ENCODE data around the gene TRMT5. TPM values are rescaled to one million over a fixed set of nuclear protein-coding genes. Genes with fewer than 3 reads are reported as not detected.

TRMT5 gene
- polyA plus RNA-seq, 1 experiment: 12.9 TPM

- Histone ChIP-seq H3K4me3 (ENCODE audit: low read depth, low read length) (no peak overlapping the region), H3K9me3 (ENCODE audit: control insufficient read depth, insufficient read depth, low read length) (no peaks in the 10 kb centered on the region), H3K27ac (ENCODE audit: low read depth, low read length) (no peak overlapping the region), H3K27me3 (ENCODE audit: control insufficient read depth, insufficient read depth, low read length) (no peaks in the 10 kb centered on the region)
- no peak for TF ChIP-seq CTCF (IDR thresholded peaks at IDR 0.05; ENCODE audit: low read depth, low read length)
- DNase-seq (ENCODE audit: low read depth, low spot score): no peak
- ChIA-PET POLR2A (no interaction called here), CTCF (no interaction called here)
Observed at GRCh38 chr14:60973070-60973469, 7.8 kb downstream of the TRMT5 start.

GRCh38 chr14:60972295-60972694 is 8.6 kb downstream of the TRMT5 start:
- ChIA-PET POLR2A (no interaction called here), CTCF (no interaction called here)
- DNase-seq (ENCODE audit: low read depth, low spot score): no peak
- no peaks in the 10 kb centered on the region for H3K27me3 ChIP-seq (ENCODE audit: control insufficient read depth, insufficient read depth, low read length)
- no peak for TF ChIP-seq CTCF (IDR thresholded peaks at IDR 0.05; ENCODE audit: low read depth, low read length)
- no peak overlapping the region for H3K27ac ChIP-seq (ENCODE audit: low read depth, low read length)
- no peak overlapping the region for H3K4me3 ChIP-seq (ENCODE audit: low read depth, low read length)
- H3K9me3 ChIP-seq (ENCODE audit: control insufficient read depth, insufficient read depth, low read length): no peaks in the 10 kb centered on the region

GRCh38 chr14:60971271-60971670 is 9.6 kb downstream of the TRMT5 start:
- DNase-seq (ENCODE audit: low read depth, low spot score): no peak
- CTCF ChIA-PET: no interaction called here
- H3K4me3 ChIP-seq (ENCODE audit: low read depth, low read length): no peak overlapping the region
- H3K27me3 ChIP-seq (ENCODE audit: control insufficient read depth, insufficient read depth, low read length): no peaks in the 10 kb centered on the region
- TF ChIP-seq CTCF (IDR thresholded peaks at IDR 0.05; ENCODE audit: low read depth, low read length): no peak
- POLR2A ChIA-PET: no interaction called here
- no peaks in the 10 kb centered on the region for H3K9me3 ChIP-seq (ENCODE audit: control insufficient read depth, insufficient read depth, low read length)
- no peak overlapping the region for H3K27ac ChIP-seq (ENCODE audit: low read depth, low read length)

- ChIA-PET POLR2A (no interaction called here), CTCF (no interaction called here)
- Histone ChIP-seq H3K27me3 (ENCODE audit: control insufficient read depth, insufficient read depth, low read length) (no peaks in the 10 kb centered on the region), H3K4me3 (ENCODE audit: low read depth, low read length) (no peak overlapping the region), H3K9me3 (ENCODE audit: control insufficient read depth, insufficient read depth, low read length) (no peaks in the 10 kb centered on the region), H3K27ac (ENCODE audit: low read depth, low read length) (no peak overlapping the region)
- DNase-seq (ENCODE audit: low read depth, low spot score): no peak
- no peak for TF ChIP-seq CTCF (IDR thresholded peaks at IDR 0.05; ENCODE audit: low read depth, low read length)
Observed at GRCh38 chr14:60970146-60970545, 10.7 kb downstream of the TRMT5 start.

GRCh38 chr14:60968671-60969070 is 12.2 kb downstream of the TRMT5 start:
- ChIA-PET CTCF (no interaction called here), POLR2A (no interaction called here)
- no peak for TF ChIP-seq CTCF (IDR thresholded peaks at IDR 0.05; ENCODE audit: low read depth, low read length)
- DNase-seq (ENCODE audit: low read depth, low spot score): no peak
- Histone ChIP-seq H3K4me3 (ENCODE audit: low read depth, low read length) (no peak overlapping the region), H3K9me3 (ENCODE audit: control insufficient read depth, insufficient read depth, low read length) (no peaks in the 10 kb centered on the region), H3K27ac (ENCODE audit: low read depth, low read length) (no peak overlapping the region), H3K27me3 (ENCODE audit: control insufficient read depth, insufficient read depth, low read length) (no peaks in the 10 kb centered on the region)

All from AG04450 (cell line).